NCI-H524 (cell line): ENCODE measurements around the gene FHL2.
"Not testable (repeated sequence)": the region's sequence is repeated elsewhere in the genome, so short reads cannot be mapped to it uniquely, and the experiment has no call there.

Experiments
- DNase-seq, 2 experiments: peaks; one replicate each; lab custom pipeline; 2025; lab: John Stamatoyannopoulos, UW

FHL2 gene

DNA sequence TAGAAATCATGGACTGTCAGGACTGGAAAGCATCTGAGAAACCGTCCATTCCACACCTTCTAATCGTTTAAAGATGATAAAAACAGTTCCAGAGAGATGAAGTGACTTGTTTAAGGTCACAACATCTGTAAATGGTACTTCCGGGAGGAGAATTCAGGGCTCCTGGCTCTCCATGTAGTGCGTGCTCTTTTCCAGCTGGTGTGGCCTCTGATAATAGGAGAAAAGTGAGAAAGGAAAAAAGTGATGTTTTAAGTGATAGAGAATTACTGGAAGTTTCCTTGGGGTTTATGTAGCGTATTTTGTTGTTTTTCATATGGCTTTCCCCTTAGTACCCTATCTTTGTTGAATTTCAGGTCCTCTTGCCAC, 60.8 kb downstream of the FHL2 start:
- no peak for DNase-seq

DNA sequence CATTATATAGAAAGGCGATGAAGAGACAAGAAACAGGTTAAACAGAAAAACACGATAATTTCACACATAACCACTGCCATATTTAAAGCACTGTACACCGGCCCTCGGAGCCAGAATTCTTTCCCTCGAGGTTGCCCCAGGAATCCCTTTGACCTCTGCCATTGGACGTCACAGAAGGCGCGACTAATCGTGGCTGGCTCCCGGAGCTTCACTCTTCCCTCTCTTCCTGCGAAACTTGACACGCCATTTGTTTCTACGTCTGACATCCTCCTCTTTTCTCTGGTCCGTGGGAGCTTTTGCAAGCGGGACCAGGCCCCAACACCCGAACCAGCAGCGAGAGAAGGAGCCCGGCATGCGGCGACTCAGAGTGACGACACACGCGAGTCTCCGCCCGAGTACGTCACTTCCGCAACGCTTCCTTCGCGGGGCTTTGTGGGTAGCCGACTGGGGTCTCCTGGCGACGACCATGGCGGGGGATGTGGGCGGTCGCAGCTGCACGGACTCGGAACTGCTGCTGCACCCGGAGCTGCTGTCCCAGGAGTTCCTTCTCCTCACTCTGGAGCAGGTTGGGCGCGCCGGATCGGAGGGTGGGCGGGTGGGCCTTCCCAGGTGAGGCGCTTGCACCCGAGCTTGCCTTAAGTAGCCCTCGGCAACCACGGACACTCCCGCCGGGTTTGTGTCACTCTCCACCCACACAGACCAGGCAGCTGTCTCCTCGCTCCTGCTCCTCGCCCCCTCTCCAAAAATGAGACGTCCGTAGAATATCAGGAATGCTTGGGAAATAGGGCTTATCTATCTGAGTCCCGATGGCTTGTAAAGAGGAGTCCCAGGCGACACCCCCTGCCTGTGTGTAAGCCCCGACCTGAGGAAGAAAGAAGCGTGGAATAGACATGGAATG, 61.5 kb downstream of the FHL2 start, which contains the start of gene C2orf49:
C2orf49 (plus strand) TSS at position 419 of the 898 bp plus-strand sequence; CDS start at position 467, 48 bp downstream.
- DNase-seq, result peak; percentile 80 to 84

DNA sequence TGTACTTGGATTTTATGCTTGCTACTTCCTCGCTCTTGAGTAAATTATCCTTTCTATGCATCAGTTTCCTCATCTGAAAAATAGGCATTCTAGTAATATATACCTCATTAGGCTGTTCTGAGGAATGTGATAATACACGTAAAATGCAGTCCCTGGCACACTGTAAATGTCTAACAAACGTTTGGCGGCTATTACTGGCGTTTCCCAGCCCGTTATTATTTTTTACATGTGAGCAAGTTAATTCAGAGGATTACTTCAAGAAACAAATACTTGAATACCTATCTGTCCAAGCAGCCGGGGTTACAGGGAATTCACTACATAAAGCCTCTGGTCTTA, 62.1 kb downstream of the FHL2 start:
- no peak for DNase-seq

- no peak for DNase-seq
Observed at GRCh38 chr2:105335469-105335868, 63.4 kb downstream of the FHL2 start.

GRCh38 chr2:105334211-105334610, 64.6 kb downstream of the FHL2 start:
- DNase-seq, result no peak

GRCh38 chr2:105330681-105331375, 68.0 kb downstream of the FHL2 start:
- DNase-seq, result no peak

- peak in 1 of 2 experiments; percentile 46 for DNase-seq
Observed at GRCh38 chr2:105329561-105330495, 69.0 kb downstream of the FHL2 start, which contains the start of gene TGFBRAP1. Gene TGFBRAP1, minus strand, starts transcription at chr2:105329735. Its CDS starts 21,434 bp downstream, at chr2:105308301.

DNA sequence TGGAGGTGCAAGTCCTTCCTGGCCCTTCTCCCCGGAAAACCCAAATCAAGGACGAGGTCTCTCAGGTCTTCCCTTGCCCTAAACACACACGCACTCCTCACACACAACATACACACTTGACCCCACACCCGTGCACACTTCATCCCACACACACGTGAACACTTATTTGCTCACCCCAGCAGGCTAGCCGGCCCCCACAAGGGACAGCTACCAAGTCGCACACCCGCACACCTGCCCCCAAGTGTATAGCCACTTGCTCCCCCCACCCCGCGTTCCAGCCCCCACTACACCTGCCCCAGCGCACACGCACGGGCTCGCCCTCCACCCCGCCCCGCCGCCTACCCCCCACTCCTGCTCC, 69.7 kb downstream of the FHL2 start:
- DNase-seq, result no peak

GRCh38 chr2:105328281-105329196, 70.3 kb downstream of the FHL2 start:
- peak in 1 of 2 experiments; percentile 18 for DNase-seq

GRCh38 chr2:105327690-105328089, 71.2 kb downstream of the FHL2 start:
- no peak for DNase-seq

DNA sequence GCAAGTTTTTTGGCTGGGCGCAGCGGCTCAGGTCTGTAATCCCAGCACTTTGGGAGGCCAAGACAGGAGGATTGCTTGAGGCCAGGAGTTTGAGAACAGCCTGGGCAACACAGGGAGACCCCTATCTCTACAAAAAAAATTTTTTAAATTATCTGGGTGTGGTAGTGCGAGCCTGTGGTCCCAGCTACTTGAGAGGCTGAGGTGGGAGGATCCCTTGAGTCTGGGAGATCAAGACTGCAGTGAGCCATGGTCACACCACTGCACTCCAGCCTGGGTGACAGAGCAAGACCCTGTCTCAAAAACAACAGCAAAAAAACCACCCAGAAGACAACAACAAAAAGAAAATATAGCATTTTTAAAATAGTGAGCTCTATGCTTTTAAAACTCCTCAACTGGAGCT, 71.6 kb downstream of the FHL2 start:
- not testable (repeated sequence) for DNase-seq

DNA sequence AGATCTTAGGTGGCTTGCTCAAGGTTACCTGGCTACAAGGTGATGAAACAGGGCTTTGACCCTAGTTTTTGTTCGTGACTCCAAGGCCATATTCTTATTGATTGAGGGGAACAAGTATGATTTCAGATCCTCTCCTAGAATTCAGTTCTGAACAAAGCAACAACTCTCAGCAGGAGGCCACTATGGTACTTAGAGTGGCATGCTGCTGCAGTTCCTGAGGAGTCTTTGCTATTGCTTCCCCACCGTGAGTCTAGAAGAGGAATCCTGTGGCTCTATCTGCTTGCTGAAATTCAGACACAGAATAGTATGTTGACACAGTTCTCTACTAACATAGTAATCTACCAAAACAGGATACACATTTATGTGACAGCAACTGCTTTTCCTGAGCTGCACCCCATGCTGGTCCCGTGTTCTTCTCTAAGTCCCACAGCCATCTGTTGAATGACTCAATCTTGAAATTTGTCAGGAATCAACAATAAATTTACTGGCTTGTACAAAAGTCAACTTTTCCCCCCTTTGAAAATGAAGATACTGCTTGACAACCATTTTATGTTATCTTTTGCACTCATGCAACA, 73.4 kb downstream of the FHL2 start:
- DNase-seq, result no peak

DNA sequence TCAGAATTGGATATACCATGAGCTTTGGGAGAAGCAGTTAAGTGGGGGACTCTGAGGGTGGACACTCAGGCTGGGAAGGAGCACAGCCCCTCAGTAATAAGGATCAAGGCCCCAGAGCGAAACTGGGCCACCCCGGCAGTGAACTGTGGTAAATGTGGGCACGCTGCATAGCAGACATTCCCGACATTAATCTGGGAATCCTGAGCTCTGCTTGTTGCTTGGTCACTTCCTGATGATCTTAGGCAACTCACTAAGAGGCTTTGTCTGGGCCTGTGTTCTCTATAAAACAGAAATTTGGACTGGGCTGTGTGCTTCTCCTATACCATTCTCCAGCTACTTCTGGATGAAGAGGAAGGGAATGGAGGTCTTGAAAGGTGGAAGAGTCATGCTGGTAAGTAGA, 74.1 kb downstream of the FHL2 start:
- no peak for DNase-seq

DNA sequence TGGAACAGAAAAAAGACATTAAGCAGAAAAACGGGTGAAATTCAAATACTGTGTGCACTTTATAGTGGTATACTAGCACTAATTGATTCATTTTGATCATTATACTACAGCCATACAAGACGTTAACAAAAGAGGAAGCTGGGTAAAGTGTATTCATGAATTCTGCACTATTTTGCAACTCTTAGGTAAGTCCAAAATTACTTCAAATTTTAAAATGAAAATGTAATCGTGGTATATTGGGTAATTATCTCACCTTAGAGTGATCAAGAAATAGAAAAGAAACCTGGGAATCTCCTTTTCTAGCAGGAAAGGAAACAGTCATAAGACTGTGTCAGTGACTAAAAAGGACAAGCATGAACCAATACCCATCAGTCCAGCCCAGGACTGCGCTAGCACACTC, 74.8 kb downstream of the FHL2 start:
- DNase-seq, result no peak

GRCh38 chr2:105323111-105323510, 75.7 kb downstream of the FHL2 start:
- DNase-seq, result no peak

DNA sequence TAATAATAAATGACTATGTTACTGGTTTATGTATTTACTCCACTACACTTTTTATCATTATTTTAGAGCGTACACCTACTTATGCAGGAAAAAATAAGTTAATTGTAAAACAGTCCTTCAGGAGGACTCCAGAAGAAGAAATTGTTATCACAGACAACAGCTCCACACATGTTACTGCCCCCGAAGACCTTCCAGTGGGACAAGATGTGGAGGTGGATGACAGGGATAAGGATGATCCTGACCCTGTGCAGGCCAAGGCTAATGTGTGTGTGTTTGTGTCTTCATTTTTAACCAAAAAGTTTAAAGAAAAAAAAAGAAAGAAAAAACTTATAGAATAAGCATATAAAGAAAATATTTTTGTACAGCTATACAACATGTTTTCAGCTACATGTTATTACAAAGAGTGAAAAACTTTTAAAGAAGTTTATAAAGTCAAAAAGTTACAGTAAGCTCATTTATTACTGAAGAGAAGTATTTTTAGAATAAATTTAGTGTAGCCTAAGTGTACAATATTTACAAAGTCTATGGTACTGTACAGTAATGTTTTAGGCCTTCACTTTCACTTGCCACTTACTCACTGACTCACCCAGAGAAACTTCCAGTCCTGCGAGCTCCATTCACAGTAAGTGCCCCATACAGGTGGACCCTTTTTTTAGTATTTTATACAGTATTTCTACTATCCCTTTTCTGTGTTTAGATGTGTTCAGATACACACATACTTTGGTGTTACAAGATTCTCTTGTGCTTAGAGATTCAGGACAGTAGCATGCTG, 76.8 kb downstream of the FHL2 start:
- DNase-seq, result no peak

DNA sequence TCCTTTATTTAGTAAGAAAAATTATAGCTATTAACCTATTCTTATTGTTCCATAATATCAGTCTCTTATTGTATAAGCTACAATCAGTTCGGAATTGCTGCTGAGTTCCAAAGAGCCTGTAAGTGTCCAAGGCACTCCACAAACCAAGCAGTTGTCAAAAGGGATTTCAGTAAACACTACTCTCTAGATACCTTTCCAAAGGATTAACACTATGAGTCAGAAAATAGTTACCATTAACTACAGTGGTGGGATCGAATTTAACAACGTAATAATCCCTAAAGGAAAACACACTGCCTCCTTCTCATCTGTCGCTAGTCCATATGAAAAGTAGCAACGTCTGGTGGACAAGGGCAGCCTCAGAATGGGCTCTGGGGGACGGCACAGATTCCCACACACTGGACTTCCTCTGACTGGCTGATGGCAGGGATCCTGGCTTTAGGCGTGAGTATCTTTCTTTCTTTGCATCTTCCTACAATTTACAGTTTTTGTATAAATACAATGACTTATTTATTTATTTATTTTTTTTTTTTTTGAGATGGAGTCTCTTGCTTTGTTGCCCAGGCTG, 78.1 kb downstream of the FHL2 start:
- peak; percentile 50 to 85 for DNase-seq

DNA sequence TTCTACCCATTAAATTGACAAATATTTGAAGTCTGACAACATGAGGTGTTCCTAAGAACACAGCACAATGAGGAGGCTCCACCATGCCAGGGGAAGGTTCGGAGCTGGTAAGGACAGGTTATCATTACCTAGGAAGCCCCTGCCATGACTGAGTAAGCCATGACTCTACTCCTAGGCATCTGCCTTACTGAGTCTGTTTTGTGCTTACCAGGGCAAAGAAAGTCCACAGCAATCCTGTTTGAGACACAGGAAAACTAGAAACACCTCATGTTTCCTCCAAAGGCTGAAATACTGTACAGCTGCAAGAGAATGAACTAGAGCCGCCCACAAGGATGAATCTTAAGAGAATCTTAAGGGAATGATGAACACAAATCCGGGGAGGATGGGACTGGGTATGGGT, 80.9 kb downstream of the FHL2 start:
- no peak for DNase-seq

DNA sequence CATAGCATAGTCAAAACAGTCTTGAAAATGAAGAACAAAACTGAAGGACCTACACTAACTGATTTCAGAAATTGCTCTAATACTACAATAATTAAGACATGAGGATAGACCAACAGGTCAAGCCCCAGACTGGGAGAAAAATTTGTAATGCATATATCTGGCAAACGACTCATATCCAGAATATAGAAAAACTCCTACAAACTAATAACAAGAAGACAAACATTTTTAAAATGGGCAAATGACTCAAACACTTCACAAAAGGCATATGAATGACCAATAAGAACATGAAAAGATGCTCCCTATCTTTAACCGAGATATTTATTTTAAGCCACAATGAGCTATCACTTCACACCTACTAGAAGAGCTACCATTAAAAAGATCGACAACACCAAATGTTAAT, 83.5 kb downstream of the FHL2 start:
- DNase-seq, result no peak

- DNase-seq, result no peak
Observed at GRCh38 chr2:105313877-105314276, 85.0 kb downstream of the FHL2 start.
